IPS DF 6.9 (cell line): Measurements from ENCODE around the gene TNRC6C.

Source experiments
- DNase-seq: peaks from one replicate; pipeline ENCODE4 v3.0.0-alpha.2; 2013; ENCODE audit warnings: low read depth, low spot score
- H3K27ac ChIP-seq: one replicate; pipeline ENCODE4 v1.5.1; 2013; ENCODE audit warnings: low read length, control low read depth
- H3K27me3 ChIP-seq: 2 replicates; pipeline ENCODE4 v1.6.1; 2013; ENCODE audit warnings: mild to moderate bottlenecking, low read length; ENCODE audit not compliant: control insufficient read depth, insufficient read depth
- H3K36me3 ChIP-seq: 2 replicates; pipeline ENCODE4 v1.6.1; 2013; ENCODE audit warnings: low read length; ENCODE audit not compliant: control insufficient read depth, insufficient read depth
- H3K4me1 ChIP-seq: 2 replicates; pipeline ENCODE4 v1.6.1; 2013; ENCODE audit warnings: low read length; ENCODE audit not compliant: control insufficient read depth, insufficient read depth
- H3K4me3 ChIP-seq: 2 replicates; pipeline ENCODE4 v1.5.1; 2013; ENCODE audit warnings: mild to moderate bottlenecking, low read length
- H3K9me3 ChIP-seq: 2 replicates; pipeline ENCODE4 v1.6.1; 2013; ENCODE audit warnings: low read length, inconsistent platforms; ENCODE audit not compliant: control insufficient read depth, insufficient read depth
- WGBS: extraction: QIAGEN DNeasy Blood & Tissue Kit; methylation state at CpG from one replicate; pipeline ENCODE4 v1.1.7; 2013; ENCODE audit warnings: mixed read lengths, missing lambda C conversion rate; ENCODE audit not compliant: insufficient read length, insufficient coverage; 5-methylcytosine and 5-hydroxymethylcytosine counted together

TNRC6C gene

GRCh38 chr17:78117027-78117981, 158.8 kb downstream of the TNRC6C start:
- no peak overlapping the region for H3K4me3 ChIP-seq

GRCh38 chr17:78118801-78119241, 160.3 kb downstream of the TNRC6C start:
- peaks cover 33% of the 10 kb centered on the region for H3K36me3 ChIP-seq
- H3K4me1 ChIP-seq: no peaks in the 10 kb centered on the region
- no CpG with 5 or more reads among the region's 14 CpGs for WGBS
- H3K9me3 ChIP-seq: no peaks in the 10 kb centered on the region
- H3K4me3 ChIP-seq: no peak overlapping the region
- no peak for DNase-seq
- no peak overlapping the region for H3K27ac ChIP-seq
- no peaks in the 10 kb centered on the region for H3K27me3 ChIP-seq

More at GRCh38 chr17:78117027-78117981, 158.8 kb downstream of the TNRC6C start:
- Histone ChIP-seq H3K9me3 (no peaks in the 10 kb centered on the region), H3K27ac (no peak overlapping the region), H3K4me1 (no peaks in the 10 kb centered on the region), H3K36me3 (peaks cover 19% of the 10 kb centered on the region), H3K27me3 (no peaks in the 10 kb centered on the region)
- DNase-seq: no peak
- no CpG with 5 or more reads among the region's 41 CpGs for WGBS

- WGBS: no CpG with 5 or more reads among the region's 13 CpGs
- no peaks in the 10 kb centered on the region for H3K9me3 ChIP-seq
- H3K27me3 ChIP-seq: no peaks in the 10 kb centered on the region
- H3K4me1 ChIP-seq: no peaks in the 10 kb centered on the region
- no peak overlapping the region for H3K4me3 ChIP-seq
- peaks cover 46% of the 10 kb centered on the region for H3K36me3 ChIP-seq
- DNase-seq: no peak
- H3K27ac ChIP-seq: no peak overlapping the region
Measured at GRCh38 chr17:78120537-78120936, 162.0 kb downstream of the TNRC6C start.

GRCh38 chr17:78120971-78121800, 162.7 kb downstream of the TNRC6C start:
- DNase-seq: no peak
- Histone ChIP-seq H3K27me3 (no peaks in the 10 kb centered on the region), H3K36me3 (peaks cover 48% of the 10 kb centered on the region), H3K27ac (no peak overlapping the region), H3K4me3 (no peak overlapping the region), H3K9me3 (no peaks in the 10 kb centered on the region), H3K4me1 (peaks cover under 1% of the 10 kb centered on the region; the same call in 1 of the 2 replicates)
- no CpG with 5 or more reads among the region's 35 CpGs for WGBS

DNA sequence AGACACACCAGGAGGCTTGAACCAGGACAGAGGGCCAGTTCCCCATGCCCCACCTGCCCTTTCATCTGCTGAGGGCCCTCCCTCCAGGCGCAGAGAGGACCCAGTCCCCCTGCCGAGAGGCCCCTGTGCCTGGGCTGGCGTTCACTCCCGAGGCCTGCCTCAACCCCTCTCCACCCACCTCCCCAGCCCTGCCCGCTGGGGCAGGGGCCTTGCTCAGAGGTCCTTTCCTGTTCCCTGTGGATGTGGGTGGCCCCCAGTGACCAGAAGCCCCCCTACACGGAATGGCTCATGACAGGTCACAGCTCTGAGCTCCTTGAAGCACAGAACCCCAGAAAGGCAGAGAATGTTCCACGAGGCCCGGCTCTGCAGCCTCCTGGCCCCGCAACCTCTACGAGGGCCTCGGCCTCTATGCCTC, 163.3 kb downstream of the TNRC6C start:
- Histone ChIP-seq H3K27me3 (no peaks in the 10 kb centered on the region), H3K36me3 (peaks cover 48% of the 10 kb centered on the region), H3K4me1 (peaks cover 6% of the 10 kb centered on the region; the same call in 1 of the 2 replicates), H3K27ac (no peak overlapping the region), H3K4me3 (no peak overlapping the region), H3K9me3 (no peaks in the 10 kb centered on the region)
- WGBS: no CpG with 5 or more reads among the region's 11 CpGs
- DNase-seq: no peak

DNA sequence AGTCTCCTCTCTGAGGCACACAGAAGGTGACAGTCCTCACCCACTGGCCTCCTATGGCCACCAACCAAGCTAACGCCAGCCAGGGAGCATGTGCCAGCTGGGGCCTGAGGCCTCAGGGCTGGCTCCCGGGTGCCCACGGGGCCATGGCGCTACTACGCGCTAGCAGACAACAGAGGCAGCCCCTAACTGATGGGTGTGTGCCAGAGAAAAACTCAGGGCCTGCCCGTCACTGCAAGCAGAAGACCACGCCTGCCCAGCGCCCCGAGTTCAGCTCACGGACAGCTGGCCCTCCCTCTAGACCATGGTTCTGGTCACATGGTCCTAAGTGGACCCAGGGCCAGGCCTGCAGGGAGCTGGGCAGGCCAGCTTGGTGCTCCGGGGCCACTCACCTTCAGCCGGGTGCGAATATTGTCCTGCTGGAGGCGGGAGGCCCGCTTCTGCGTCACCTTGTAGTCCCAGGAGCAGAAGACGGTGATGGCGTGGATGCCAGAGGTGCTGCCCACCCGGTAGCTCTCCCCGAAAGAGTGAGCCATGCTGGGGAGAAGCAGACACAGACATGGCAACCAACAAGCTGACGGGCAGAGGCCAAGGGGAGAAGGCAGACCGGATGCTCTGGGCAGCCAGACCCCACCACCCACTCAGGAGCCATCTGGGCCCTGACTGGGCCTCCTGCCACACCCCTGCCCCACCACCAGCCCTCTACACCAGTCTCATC, 163.9 kb downstream of the TNRC6C start:
- WGBS: no CpG with 5 or more reads among the region's 23 CpGs
- no peak overlapping the region for H3K27ac ChIP-seq
- no peak overlapping the region for H3K4me3 ChIP-seq
- H3K27me3 ChIP-seq: no peaks in the 10 kb centered on the region
- peaks cover 48% of the 10 kb centered on the region for H3K36me3 ChIP-seq
- no peaks in the 10 kb centered on the region for H3K9me3 ChIP-seq
- peaks cover 6% of the 10 kb centered on the region; the same call in 1 of the 2 replicates for H3K4me1 ChIP-seq
- no peak for DNase-seq

DNA sequence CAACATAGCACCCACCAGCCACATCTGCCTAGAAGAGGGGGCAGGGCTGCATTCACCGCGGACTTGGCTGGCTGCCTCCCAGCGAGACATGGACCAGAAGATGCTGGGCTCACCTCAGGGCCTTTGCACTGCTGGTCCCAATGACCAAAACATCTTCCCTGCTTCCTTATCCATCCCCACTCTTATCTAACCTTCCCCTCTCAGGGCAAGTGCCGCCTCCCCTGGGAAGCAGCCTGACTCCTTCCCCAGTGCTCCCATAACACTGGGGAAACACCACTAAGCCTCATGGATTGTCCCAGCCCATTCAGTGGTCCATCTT, 164.4 kb downstream of the TNRC6C start:
- Histone ChIP-seq H3K4me3 (no peak overlapping the region), H3K27ac (no peak overlapping the region), H3K27me3 (no peaks in the 10 kb centered on the region), H3K36me3 (peaks cover 48% of the 10 kb centered on the region), H3K4me1 (peaks cover 6% of the 10 kb centered on the region; the same call in 1 of the 2 replicates), H3K9me3 (no peaks in the 10 kb centered on the region)
- no CpG with 5 or more reads among the region's 4 CpGs for WGBS
- DNase-seq: no peak

- 100% methylated on average over 4 of the region's 5 CpGs for WGBS
- no peak overlapping the region for H3K4me3 ChIP-seq
- no peak overlapping the region for H3K27ac ChIP-seq
- peaks cover 6% of the 10 kb centered on the region; the same call in 1 of the 2 replicates for H3K4me1 ChIP-seq
- H3K36me3 ChIP-seq: peaks cover 48% of the 10 kb centered on the region
- H3K27me3 ChIP-seq: no peaks in the 10 kb centered on the region
- H3K9me3 ChIP-seq: no peaks in the 10 kb centered on the region
- no peak for DNase-seq
Measured at GRCh38 chr17:78123258-78123929, 164.9 kb downstream of the TNRC6C start.

DNA sequence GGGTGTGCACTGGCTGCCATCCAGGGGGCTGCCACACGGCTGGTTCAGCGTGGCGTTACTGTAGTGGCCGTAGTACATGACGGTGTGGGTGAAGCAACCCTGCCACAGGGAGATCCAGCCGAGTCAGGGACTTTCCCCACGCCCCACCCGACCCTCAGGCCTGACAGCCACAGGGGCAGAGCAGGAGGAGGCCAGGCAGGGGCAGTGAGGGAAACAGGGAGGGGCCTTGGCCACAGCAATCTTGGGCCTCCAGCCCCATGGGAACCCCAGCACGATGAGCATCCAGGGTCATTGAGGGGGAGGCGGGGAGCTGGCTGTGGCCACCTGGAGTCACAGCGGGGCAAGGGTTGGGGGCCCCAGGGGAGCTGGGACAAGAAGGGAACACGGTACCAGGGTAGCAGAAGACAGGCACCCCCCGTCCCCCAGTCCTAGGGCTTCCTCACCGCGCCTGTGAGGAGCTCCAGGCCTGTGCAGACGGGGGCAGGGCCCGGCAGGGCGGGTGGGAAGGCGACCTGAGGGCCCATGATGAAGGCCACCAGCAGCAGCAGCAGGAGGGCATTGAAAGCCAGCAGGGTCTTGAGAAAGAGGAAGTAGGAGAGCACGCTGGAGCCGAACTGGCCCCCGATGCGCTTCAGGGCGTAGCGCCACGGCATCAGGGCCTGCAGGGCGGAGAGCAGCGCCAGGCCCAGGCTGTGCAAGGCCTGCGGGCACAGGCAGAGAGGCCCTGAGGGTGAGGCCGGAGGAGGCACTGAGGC, 165.8 kb downstream of the TNRC6C start:
- Histone ChIP-seq H3K27me3 (no peaks in the 10 kb centered on the region), H3K4me3 (no peak overlapping the region), H3K9me3 (no peaks in the 10 kb centered on the region), H3K4me1 (peaks cover 6% of the 10 kb centered on the region; the same call in 1 of the 2 replicates), H3K27ac (no peak overlapping the region), H3K36me3 (peaks cover 45% of the 10 kb centered on the region)
- no peak for DNase-seq
- WGBS: no CpG with 5 or more reads among the region's 30 CpGs
